ENCODE measurements around the gene DNAJB8.
A peak's percentile ranks its signal among the peaks of the same experiment; 100 is the strongest.

Gene DNAJB8

DNA sequence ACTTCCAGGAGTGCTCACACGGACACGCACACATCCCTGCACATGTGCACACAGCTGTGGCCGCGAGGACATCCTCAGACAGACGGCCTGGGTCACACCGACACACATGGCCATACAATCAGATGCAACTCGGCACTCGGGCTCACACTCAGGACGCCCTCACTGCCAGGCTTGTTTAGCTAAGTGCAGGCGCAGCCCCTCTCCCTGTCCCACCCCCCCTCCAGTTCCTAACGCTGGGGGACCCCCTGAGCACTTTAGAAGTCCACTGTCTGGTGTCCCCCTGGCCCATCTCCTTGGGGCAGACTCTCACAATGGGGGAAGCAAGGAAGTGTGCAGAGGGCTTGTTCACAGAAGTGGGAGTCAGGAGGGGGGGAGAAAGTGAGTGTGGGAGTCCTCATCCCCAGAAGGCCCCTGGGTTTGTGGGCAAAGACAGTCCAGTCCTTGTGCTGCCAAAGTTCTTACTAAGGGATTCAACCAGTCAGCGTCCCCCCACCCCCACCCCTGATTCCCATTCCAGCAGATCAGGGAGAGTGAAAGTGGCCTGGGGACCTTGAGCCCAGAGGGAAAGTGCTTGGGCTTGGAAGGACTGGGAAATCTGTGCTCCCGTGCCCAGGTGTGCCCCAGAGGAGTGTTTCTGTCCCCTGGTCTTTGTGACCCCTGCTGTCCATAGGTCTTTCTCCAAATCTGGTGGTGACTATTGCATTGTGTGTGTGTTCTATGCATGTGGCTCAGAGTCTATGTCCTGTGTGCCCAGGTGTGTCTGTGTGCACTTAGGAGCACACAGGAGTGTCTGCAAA, 27.1 kb upstream of the DNAJB8 start:
- peak overlapping the region; percentile 63 to 73 (median 66) for H3K4me3 Mint-ChIP-seq
- H3K36me3 Mint-ChIP-seq (ENCODE audit: low read depth) = no peaks in the 10 kb centered on the region
- H3K9me3 Mint-ChIP-seq = no peaks in the 10 kb centered on the region
- TF ChIP-seq, protein P1, sequence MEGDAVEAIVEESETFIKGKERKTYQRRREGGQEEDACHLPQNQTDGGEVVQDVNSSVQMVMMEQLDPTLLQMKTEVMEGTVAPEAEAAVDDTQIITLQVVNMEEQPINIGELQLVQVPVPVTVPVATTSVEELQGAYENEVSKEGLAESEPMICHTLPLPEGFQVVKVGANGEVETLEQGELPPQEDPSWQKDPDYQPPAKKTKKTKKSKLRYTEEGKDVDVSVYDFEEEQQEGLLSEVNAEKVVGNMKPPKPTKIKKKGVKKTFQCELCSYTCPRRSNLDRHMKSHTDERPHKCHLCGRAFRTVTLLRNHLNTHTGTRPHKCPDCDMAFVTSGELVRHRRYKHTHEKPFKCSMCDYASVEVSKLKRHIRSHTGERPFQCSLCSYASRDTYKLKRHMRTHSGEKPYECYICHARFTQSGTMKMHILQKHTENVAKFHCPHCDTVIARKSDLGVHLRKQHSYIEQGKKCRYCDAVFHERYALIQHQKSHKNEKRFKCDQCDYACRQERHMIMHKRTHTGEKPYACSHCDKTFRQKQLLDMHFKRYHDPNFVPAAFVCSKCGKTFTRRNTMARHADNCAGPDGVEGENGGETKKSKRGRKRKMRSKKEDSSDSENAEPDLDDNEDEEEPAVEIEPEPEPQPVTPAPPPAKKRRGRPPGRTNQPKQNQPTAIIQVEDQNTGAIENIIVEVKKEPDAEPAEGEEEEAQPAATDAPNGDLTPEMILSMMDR (IDR thresholded peaks at IDR 0.05; ENCODE audit: unreplicated experiment in 3 of 3) = no peak
- H3K4me1 Mint-ChIP-seq = peaks cover 30% of the 10 kb centered on the region
- H3K27ac Mint-ChIP-seq = no peak overlapping the region
- H3K27me3 Mint-ChIP-seq (ENCODE audit: low read depth) = peaks cover 98% of the 10 kb centered on the region

DNA sequence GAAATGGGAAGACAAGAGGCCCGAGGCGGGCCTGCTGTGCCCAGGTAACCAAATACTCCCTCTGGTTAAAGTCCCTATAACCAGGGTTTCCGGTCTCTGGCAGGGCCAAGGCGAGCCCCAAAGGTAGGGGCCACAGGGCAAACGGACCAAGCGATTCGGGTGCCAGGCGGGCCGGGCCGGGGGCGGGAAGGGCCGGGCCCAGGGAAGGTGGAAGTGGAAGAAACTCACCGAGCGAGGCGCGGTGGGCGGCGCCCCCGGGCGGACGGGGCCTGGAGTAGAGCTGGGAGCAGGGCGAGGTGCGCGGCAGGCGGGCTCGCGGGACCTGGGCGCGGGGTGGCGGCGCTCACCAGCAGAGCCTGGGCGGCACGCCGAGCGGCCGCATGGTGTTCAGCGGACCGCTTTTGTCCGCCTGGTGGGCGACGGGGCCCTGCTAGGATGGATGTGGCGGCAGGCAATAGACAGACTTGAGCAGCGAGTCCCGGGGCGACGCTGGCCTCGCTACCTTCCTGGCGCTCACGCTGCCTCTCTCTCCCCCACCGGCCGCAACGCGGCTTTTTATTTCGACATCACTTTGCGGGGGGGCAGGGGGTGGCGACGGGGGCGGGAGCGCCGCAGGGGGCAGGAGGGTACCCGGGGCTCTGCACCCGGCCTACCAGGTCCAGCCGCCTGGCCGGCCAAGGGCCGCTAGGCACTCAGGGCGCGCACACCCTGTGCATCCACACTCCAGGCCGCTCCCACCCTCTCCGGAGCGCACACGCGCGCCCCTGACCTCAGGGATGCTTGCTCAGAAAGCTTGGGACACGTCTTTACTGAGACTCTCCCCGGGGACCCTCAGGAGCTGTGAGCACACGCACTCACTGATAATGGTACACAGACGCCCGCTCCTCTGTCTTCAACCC, 26.2 kb upstream of the DNAJB8 start, which contains the start of gene GATA2:
TSS of gene GATA2 (minus strand) at position 531 of the 899 bp plus-strand sequence. CDS start 6,170 bp downstream, outside the sequence.
- H3K9me3 Mint-ChIP-seq = no peaks in the 10 kb centered on the region
- H3K4me3 Mint-ChIP-seq = peak within 1 kb of the TSS; percentile 70 to 88 (median 73)
- H3K4me1 Mint-ChIP-seq = peaks cover 25% of the 10 kb centered on the region
- H3K27ac Mint-ChIP-seq = peak within 1 kb of the TSS in 1 of 3 experiments; percentile 51
- TF ChIP-seq, protein P1 (IDR thresholded peaks at IDR 0.05; ENCODE audit: unreplicated experiment in 3 of 3) = peak in 2 of 3 experiments; percentile 21 to 30
- H3K36me3 Mint-ChIP-seq (ENCODE audit: low read depth) = no peaks in the 10 kb centered on the region
- H3K27me3 Mint-ChIP-seq (ENCODE audit: low read depth) = peaks cover 98% of the 10 kb centered on the region

DNA sequence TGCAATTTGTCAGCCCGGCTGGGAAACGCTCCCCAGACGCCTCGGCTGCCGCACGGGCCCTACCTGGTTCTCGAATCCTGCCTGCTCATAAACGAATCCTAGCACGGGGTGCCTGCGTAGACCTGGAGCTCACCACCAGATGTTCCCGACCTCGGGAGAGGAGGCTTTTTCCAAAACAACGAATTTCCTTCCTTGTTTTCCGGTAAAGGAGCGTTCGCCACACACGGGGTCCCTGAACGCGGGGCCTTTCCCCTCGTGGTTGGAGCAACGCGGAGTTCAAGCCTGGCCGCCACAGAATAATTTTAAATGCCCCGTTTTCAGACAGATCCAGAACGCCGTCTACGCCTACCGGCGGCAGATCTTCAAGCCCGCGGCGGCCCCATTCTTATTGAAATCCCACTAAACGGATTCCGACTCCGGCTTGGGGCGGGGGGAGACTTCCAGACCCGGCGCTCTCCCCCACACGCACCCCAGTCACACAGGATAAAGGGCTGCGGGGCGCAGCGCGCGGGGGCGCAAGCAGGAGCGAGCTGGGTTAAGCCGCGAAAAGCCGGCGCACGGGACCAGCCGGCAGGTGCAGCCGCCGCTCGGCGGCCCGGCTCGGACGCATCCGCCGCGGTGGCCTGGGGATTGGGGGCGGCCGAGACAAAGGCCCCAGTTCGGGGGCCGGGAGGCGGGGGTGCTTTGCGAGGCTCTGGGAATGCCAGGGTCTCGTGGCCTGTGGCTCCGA, 25.4 kb upstream of the DNAJB8 start:
- H3K9me3 Mint-ChIP-seq = no peaks in the 10 kb centered on the region
- TF ChIP-seq, protein P1 (IDR thresholded peaks at IDR 0.05; ENCODE audit: unreplicated experiment in 3 of 3) = no peak

DNA sequence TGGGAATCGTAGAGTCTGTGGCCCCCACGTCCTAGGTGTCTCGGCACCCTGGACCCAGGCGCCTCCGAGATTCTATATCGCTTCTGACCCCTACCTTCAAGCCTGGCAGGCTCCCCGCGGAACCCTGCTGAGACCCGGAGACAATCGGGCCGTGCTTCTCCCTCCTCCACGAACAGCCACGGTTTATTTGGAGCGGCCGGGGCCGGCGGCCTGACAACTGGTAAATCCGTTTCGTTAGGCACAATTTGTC, 24.9 kb upstream of the DNAJB8 start:
- TF ChIP-seq, protein P1 (IDR thresholded peaks at IDR 0.05; ENCODE audit: unreplicated experiment in 3 of 3) = no peak
- H3K27ac Mint-ChIP-seq = peak overlapping the region in 2 of 3 experiments; percentile 41 to 51
- peak overlapping the region; percentile 51 to 88 (median 70) for H3K4me3 Mint-ChIP-seq
- no peaks in the 10 kb centered on the region for H3K36me3 Mint-ChIP-seq (ENCODE audit: low read depth)
- H3K9me3 Mint-ChIP-seq = no peaks in the 10 kb centered on the region
- H3K27me3 Mint-ChIP-seq (ENCODE audit: low read depth) = peaks cover 98% of the 10 kb centered on the region
- peaks cover 29% of the 10 kb centered on the region for H3K4me1 Mint-ChIP-seq

More for the DNA sequence above, 25.4 kb upstream of the DNAJB8 start:
- H3K27me3 Mint-ChIP-seq (ENCODE audit: low read depth) = peaks cover 98% of the 10 kb centered on the region
- peak overlapping the region in 2 of 3 experiments; percentile 41 to 51 for H3K27ac Mint-ChIP-seq
- peaks cover 29% of the 10 kb centered on the region for H3K4me1 Mint-ChIP-seq
- H3K36me3 Mint-ChIP-seq (ENCODE audit: low read depth) = no peaks in the 10 kb centered on the region
- peak overlapping the region; percentile 51 to 88 (median 70) for H3K4me3 Mint-ChIP-seq

DNA sequence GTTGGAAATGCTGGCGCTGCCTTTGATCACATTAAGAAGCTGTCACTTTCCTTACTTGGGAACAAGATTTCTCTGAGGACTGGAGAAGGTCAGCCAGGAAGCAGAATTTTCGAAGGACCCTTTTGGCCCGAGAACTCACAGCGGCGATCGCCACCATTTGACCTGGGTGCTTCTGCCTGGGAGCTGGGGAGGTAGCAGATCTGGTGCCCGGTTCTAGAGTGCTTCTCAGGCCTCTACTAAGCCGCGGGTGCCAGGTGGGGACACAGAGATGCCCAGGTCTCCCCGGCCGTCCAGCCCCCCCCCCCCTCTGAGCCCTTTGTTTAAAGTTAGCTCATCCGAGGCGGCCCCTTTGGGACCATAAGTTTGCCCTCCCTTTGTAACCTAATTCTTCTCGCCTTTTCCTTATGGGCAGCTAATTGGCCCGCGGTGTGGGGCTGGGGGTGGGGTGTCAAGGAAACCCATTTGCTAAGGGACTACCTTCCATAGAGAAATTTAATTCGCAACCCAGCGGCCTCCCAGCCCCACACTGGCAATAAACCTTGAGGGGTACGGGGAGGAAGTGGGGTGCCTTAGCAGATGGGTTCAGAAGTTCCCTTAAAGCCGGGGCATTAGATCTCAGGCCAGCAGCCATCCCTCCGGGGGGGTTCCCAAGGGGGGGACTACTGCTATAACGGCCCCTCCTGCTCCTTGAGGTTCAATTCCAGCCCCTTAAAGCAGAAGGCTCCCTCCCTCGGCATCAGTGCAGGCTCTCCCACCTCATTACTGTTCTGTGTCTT, 24.4 kb upstream of the DNAJB8 start:
- peaks cover 98% of the 10 kb centered on the region for H3K27me3 Mint-ChIP-seq (ENCODE audit: low read depth)
- TF ChIP-seq, protein P1 (IDR thresholded peaks at IDR 0.05; ENCODE audit: unreplicated experiment in 3 of 3) = no peak
- peaks cover 31% of the 10 kb centered on the region for H3K4me1 Mint-ChIP-seq
- H3K27ac Mint-ChIP-seq = peak overlapping the region in 2 of 3 experiments; percentile 51 to 59
- H3K9me3 Mint-ChIP-seq = no peaks in the 10 kb centered on the region
- peak overlapping the region; percentile 88 for H3K4me3 Mint-ChIP-seq
- no peaks in the 10 kb centered on the region for H3K36me3 Mint-ChIP-seq (ENCODE audit: low read depth)

Measured in nephron (organoid).